Gastrocnemius medialis (tissue), 4 donors: ENCODE results near the gene FYB2. TPM values are rescaled to one million over a fixed set of nuclear protein-coding genes. Genes with fewer than 3 reads are reported as not detected.
"Not testable (repeated sequence)": the region's sequence is repeated elsewhere in the genome, so short reads cannot be mapped to it uniquely, and the experiment has no call there.

Source experiments
- ATAC-seq, 2 donors: fragments of 150-250 bp; one replicate each; pipeline ENCODE4 v1.9.1; 2016
- DNase-seq, 2 donors: peaks; one replicate each; pipeline ENCODE4 v3.0.0-alpha.2; 2019
- H3K27ac ChIP-seq, 4 donors: fragments of 200-600 bp; sonication (generic); 1 replicate in 1 of 4; 2 replicates in 3 of 4; pipeline ENCODE4 v1.5.1; 2016 to 2018; ENCODE audit warnings: mild to moderate bottlenecking in 2 of 4, moderate library complexity in 1 of 4
- H3K27me3 ChIP-seq, 3 donors: fragments of 200-600 bp; sonication (generic) in 2 of 3; 1 replicate in 1 of 3; 2 replicates in 2 of 3; pipeline versions ENCODE4 v1.5.1 to v1.6.0; 2016 to 2019; ENCODE audit warnings: mild to moderate bottlenecking in 1 of 3, moderate library complexity in 1 of 3
- H3K36me3 ChIP-seq, 2 donors: fragments of 200-600 bp; sonication (generic) in 1 of 2; one replicate each; pipeline ENCODE4 v1.5.1; 2017 to 2018
- H3K4me1 ChIP-seq, 2 donors: fragments of 200-600 bp; sonication (generic) in 1 of 2; one replicate each; pipeline ENCODE4 v1.5.1; 2016 to 2017; ENCODE audit warnings: mild to moderate bottlenecking in 2 of 2
- H3K4me3 ChIP-seq, 4 donors: fragments of 200-600 bp; sonication (generic) in 3 of 4; 1 replicate in 1 of 4; 2 replicates in 3 of 4; pipeline ENCODE4 v1.5.1; 2016 to 2019; ENCODE audit warnings: mild to moderate bottlenecking in 2 of 4
- H3K9me3 ChIP-seq, 3 donors: fragments of 200-600 bp; sonication (generic) in 2 of 3; 1 replicate in 1 of 3; 2 replicates in 2 of 3; pipeline ENCODE4 v1.5.1; 2016 to 2019
- CTCF ChIP-seq, 5 experiments: fragments of 450-650 bp in 3 of 5; fragments of 200-600 bp in 2 of 5; sonication (generic) in 2 of 5; IDR thresholded peaks in 4 of 5; conservative IDR thresholded peaks in 1 of 5; 1 replicate in 4 of 5; 2 replicates in 1 of 5; pipeline ENCODE4 v1.5.1; 2016 to 2019; ENCODE audit warnings: antibody characterized with exemption in 5 of 5, mild to moderate bottlenecking in 3 of 5, moderate library complexity in 3 of 5
- POLR2A ChIP-seq, 2 donors: fragments of 450-650 bp; IDR thresholded peaks; one replicate each; pipeline ENCODE4 v1.6.1; 2017; ENCODE audit warnings: antibody characterized with exemption in 2 of 2, mild to moderate bottlenecking in 2 of 2, moderate library complexity in 2 of 2
- in situ Hi-C, 4 donors: fragments of 200-750 bp; cut with MboI; loops; one replicate each; pipeline versions ENCODE4 v1.15.0 to v1.8.0; 2017; ENCODE audit warnings: low sequenced_read_pairs in 4 of 4
- intact Hi-C: fragments of 100-400 bp; cut with DNase I; formaldehyde crosslinking; loops from one replicate; pipeline ENCODE4 v1.15.1; 2023; ENCODE audit warnings: low total_unique reads
- total RNA-seq, 4 donors: library from RNA; depleted of rRNA; stranded (reverse); fragments of >200 nt; gene quantifications; one replicate each; pipeline versions ENCODE4 v1.1.0 to v1.2.3, GENCODE V29; 2016

Gene FYB2
- total RNA-seq, 4 donors from 2014 or later, result 1.0 to 14.2 (median 1.7) TPM

DNA sequence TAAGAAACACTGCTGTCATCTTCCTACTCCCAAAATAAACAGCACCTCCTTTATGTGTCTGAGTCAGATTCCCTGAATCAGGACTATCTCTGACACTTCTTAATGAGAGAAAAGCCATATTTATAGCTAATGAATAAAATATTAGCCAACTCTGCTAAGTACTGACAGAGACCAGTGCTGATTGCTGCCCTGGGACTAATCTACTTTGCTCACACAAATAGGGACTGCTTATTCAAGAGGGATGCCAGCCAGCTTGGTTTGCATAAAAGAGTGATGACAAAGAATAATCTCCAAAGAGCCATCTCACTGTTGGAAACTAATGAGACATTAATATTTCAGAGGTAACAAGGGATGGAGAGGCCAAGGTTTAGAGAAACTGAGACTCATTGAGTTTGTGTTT lies 36.4 kb downstream of the FYB2 start:
- no peak overlapping the region for H3K4me3 ChIP-seq
- DNase-seq (no peak), ATAC-seq (no peak)
- intact Hi-C loops, result no loop called here
- H3K36me3 ChIP-seq, result no peaks in the 10 kb centered on the region
- H3K27me3 ChIP-seq, result no peaks in the 10 kb centered on the region
- in situ Hi-C loops, result no loop called here
- peaks cover 15 to 18% of the 10 kb centered on the region in 2 donors for H3K4me1 ChIP-seq
- H3K9me3 ChIP-seq, result no peaks in the 10 kb centered on the region
- TF ChIP-seq POLR2A (IDR thresholded peaks at IDR 0.05), result no peak
- TF ChIP-seq CTCF (IDR thresholded peaks at IDR 0.05 in 4 of 5, conservative IDR thresholded peaks at IDR 0.05 in 1 of 5), result no peak
- H3K27ac ChIP-seq, result no peak overlapping the region

DNA sequence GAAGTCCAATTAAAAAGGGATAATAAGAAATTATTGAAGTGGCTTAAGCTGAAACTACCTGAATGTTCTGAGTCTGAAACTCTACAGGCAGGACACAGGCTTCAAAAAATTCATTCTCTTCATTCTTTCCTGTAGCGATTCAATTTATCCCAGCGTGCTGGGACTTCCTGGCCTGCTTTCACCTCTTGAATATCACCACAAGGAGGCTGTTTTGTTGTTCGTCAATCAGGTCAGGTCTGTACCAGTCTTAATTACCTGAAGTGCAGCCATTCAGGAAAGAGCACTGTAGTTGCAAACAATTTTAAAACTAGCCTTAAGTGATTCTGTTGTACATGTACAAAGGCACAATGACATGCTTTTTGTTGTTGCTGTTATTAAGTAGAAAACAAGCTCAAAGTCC lies 38.4 kb downstream of the FYB2 start:
- no peaks in the 10 kb centered on the region for H3K9me3 ChIP-seq
- in situ Hi-C loops, result no loop called here
- H3K4me1 ChIP-seq, result no peaks in the 10 kb centered on the region
- TF ChIP-seq CTCF (IDR thresholded peaks at IDR 0.05 in 4 of 5, conservative IDR thresholded peaks at IDR 0.05 in 1 of 5), result no peak
- TF ChIP-seq POLR2A (IDR thresholded peaks at IDR 0.05), result no peak
- no peak overlapping the region for H3K4me3 ChIP-seq
- ATAC-seq (no peak), DNase-seq (no peak)
- intact Hi-C loops, result no loop called here
- no peak overlapping the region for H3K27ac ChIP-seq
- no peaks in the 10 kb centered on the region for H3K27me3 ChIP-seq
- no peaks in the 10 kb centered on the region for H3K36me3 ChIP-seq

DNA sequence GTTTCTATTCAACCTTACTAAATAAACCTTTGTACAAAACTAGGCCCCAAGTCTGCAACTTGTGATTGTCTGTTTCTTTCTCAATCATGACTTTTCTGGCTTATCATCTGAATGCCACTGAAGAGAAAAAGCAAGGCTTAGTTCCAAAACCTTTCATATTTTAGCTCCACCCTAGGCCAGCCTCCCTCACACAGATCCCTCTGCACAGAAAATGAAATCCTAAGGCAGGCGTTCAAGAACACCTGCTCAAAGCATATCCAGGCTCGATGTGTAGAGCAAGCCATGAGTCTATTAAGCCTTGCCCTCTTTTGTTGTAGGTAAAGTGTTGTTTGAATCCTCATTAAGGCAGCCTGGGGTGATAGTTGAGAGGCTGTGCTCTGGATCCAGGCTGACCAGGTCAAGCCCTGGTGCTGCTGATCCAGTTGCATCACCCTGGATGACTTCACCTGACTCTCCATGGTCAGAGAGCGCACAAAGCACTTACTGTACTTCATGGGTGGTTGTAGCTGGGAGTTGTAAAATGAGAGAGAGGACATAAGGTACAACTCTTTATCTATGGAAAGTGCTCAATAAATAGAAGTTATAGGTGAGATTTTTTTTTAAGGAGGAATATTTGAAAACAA lies 39.0 kb downstream of the FYB2 start:
- Histone ChIP-seq H3K36me3 (no peaks in the 10 kb centered on the region), H3K9me3 (no peaks in the 10 kb centered on the region), H3K4me1 (no peaks in the 10 kb centered on the region), H3K27ac (no peak overlapping the region), H3K4me3 (no peak overlapping the region), H3K27me3 (no peaks in the 10 kb centered on the region)
- DNase-seq (no peak), ATAC-seq (peak in 1 of 2 donors; percentile 54)
- in situ Hi-C loops, result no loop called here
- intact Hi-C loops, result no loop called here
- no peak for TF ChIP-seq POLR2A (IDR thresholded peaks at IDR 0.05)
- no peak for TF ChIP-seq CTCF (IDR thresholded peaks at IDR 0.05 in 4 of 5, conservative IDR thresholded peaks at IDR 0.05 in 1 of 5)

DNA sequence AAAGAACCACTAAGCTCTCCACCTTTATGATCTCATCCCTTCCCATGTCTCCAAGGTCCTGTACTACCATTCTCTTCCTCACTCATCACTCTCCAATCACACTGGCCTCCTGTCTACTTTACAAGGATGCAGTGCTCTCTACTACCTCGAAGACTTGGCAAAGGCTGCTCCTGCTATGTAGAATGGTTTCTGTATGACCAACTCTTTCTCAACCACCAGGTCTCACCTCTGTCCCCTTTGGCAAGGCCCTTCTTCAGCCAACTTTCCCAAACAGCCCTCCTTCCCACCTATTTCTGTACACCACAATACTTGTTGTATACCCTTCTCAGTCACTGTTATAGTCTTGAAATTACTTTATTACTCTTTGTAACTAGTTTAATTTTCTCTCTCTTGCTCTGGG lies 41.2 kb downstream of the FYB2 start:
- in situ Hi-C loops, result no loop called here
- intact Hi-C loops, result no loop called here
- no peaks in the 10 kb centered on the region for H3K4me1 ChIP-seq

GRCh38 chr1:56774732-56775131 lies 44.5 kb downstream of the FYB2 start:
- not testable (repeated sequence) for DNase-seq

More for the DNA sequence above, 41.2 kb downstream of the FYB2 start:
- Histone ChIP-seq H3K36me3 (no peaks in the 10 kb centered on the region), H3K27ac (no peak overlapping the region), H3K27me3 (no peaks in the 10 kb centered on the region), H3K9me3 (no peaks in the 10 kb centered on the region), H3K4me3 (no peak overlapping the region)
- TF ChIP-seq POLR2A (IDR thresholded peaks at IDR 0.05), result no peak
- TF ChIP-seq CTCF (IDR thresholded peaks at IDR 0.05 in 4 of 5, conservative IDR thresholded peaks at IDR 0.05 in 1 of 5), result no peak
- DNase-seq (no peak), ATAC-seq (no peak)

More at GRCh38 chr1:56774732-56775131, 44.5 kb downstream of the FYB2 start:
- H3K4me1 ChIP-seq, H3K27me3 ChIP-seq, intact Hi-C loops, H3K27ac ChIP-seq, H3K36me3 ChIP-seq, in situ Hi-C loops, H3K9me3 ChIP-seq, ATAC-seq, H3K4me3 ChIP-seq: not testable (repeated sequence)
